NOMO-1 (cell line): ENCODE measurements around the gene RPL13.
"Not testable (repeated sequence)": the region's sequence is repeated elsewhere in the genome, so short reads cannot be mapped to it uniquely, and the experiment has no call there.

Experiments used
- DNase-seq, 2 experiments: peaks; one replicate each; lab custom pipeline; 2025; ENCODE audit not compliant: unreplicated experiment in 2 of 2; lab: John Stamatoyannopoulos, UW

Gene RPL13

GRCh38 chr16:89575247-89576152, 15.0 kb downstream of the RPL13 start, which contains the start of gene CPNE7:
CPNE7 (plus strand) TSS chr16:89575758; CDS start chr16:89575898, 140 bp downstream.
- DNase-seq, result no peak

DNA sequence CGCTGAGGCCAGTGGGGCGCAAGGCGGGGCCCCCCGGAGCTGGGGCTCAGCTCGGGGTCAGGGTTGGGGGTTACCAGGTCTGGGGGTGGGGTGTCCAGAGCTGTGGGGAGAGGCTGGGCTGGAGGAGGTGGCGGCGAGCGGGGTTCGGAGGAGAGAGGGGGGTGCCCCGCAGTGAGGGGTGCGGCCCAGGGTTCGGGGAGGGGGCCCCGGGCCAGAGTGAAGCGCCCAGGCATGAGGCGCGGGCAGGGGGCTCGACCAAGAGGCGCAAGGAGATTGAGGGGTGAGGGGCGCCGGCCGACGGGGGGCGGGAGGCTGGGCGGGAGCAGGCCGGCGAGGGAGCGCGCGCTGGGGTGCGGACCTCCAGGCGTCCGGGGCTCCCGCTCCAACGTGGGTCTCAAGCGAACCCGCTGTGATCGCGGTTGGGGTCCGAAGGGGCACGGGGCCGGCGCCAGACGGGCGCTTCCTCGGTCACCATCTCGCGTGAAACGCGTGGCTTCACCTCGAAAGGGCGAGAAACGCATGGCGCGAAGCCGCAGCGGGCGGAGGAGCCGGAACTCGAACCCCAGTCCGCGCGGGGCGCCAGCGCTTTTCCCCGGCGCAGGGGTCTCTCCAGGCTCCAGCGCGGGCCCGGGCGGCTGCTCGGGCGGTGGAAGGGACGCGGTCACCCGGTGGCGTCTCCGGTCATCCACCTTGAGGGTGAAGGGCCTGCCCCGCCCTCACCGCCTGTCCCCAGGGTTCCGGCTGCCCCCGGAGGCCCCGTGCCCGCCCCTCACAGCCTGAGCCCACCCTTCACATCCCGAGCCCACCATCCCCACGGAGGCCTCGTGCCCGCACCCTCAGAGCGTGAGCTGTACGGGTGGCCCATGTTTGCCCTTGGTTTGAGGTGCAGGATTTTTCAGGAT, 15.9 kb downstream of the RPL13 start:
- DNase-seq, result no peak

DNA sequence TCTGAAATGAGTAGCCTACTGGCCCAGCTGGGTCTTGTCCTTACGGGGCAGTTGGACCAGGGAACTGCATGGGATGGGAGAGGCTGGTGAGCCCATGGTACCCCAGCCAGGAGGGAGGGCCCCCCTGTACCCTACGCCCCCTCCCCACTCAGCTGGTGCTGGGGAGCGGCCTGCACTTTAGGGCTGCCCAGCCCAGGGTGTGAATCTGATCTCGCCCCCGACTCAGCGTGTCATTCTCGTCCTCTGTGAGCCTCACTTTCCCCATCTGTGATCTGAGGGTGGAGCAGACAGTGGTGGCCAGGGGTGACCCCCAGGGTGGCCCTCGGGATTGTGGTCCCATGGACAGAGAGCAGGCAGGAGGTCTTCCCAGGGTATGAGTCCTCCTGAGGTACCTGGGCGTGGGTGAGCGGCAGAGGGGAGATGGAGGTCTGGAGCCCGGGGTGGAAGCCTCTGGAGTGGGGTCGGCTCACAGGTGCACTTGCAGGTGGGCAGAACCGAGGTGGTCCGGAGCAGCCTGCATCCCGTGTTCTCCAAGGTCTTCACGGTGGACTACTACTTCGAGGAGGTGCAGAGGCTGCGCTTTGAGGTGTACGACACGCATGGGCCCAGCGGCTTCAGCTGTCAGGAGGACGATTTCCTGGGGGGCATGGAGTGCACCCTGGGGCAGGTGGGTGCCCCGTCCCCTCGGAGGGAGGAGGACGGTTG, 16.7 kb downstream of the RPL13 start:
- no peak for DNase-seq

DNA sequence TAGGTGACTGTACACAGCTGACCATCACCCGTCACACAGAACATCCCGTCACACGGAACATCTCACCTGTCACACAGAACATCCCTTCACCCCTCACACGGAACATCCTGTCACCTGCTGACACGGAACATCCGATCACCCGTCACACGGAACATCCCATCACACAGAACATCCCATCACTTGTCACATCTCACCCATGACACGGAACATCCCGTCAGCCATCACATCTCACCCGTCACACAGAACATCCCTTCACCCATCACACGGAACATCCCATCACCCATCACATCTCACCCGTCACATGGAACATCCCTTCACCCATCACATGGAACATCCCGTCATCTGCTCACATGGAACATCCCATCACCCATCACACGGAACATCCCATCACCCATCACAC, 18.9 kb downstream of the RPL13 start:
- DNase-seq, result no peak

DNA sequence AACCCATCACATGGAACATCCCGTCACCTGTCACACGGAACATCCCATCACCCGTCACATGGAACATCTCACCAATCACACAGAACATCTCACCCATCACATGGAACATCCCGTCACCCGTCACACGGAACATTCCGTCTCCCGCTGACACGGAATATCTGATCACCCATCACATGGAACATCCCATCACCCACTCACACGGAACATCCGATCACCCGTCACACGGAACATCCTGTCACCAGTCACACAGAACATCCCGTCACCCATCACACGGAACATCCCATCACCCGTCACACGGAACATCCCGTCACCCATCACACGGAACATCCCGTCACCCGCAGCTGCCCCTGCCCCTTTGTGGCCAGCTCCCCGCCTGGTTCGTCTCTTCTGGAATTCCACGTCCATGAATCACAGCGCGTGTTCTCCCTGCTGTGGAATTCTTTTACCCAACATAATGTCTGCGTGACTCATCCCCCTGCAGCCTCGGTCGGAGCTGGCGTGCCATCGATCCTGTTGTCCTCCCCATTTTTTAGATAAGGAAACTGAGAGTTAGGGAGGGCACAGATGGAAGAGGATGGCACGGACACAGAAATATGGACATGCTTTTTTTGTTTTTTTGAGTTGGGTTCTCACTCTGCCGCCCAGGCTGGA, 20.7 kb downstream of the RPL13 start:
- DNase-seq, result no peak

- DNase-seq, result no peak
Measured at GRCh38 chr16:89581861-89582563, 21.5 kb downstream of the RPL13 start.

GRCh38 chr16:89582614-89583196, 22.2 kb downstream of the RPL13 start:
- no peak for DNase-seq

- no peak for DNase-seq
Measured at GRCh38 chr16:89583197-89583894, 22.9 kb downstream of the RPL13 start.

DNA sequence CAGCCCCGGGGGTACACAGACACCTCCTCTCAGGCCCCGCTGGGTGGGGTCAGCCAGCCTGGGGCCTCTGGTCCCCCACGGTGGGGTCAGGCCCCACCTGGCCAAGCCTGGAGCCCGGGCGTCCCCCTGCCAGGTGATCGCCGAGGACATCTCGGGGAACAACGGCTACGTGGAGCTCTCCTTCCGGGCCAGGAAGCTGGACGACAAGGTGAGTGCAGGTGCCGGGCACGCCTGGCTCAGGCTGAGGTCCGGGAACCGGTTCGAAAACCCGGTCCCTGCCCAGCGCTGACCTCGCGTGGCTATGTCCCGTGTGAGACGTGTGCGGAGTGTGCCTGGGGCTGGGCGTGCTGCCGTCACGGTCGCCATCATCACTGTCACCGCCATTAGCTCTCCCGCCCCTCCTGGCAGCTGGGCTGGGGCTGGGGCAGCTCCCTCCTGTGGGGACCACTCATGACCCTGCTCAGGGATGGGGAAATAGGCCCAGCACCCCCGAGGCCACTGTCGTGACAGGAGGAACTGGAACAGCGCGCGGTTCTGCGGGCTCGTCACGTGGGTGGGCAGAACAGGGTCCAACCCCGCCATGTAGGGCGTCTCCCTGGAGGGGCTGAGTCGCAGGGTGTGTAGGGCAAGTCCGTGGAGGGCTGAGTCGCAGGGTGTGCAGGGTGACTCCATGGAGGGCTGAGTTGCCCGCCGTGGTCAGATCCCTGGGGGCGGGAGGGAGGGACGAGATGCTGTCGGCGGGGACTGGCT, 23.6 kb downstream of the RPL13 start:
- DNase-seq, result no peak

DNA sequence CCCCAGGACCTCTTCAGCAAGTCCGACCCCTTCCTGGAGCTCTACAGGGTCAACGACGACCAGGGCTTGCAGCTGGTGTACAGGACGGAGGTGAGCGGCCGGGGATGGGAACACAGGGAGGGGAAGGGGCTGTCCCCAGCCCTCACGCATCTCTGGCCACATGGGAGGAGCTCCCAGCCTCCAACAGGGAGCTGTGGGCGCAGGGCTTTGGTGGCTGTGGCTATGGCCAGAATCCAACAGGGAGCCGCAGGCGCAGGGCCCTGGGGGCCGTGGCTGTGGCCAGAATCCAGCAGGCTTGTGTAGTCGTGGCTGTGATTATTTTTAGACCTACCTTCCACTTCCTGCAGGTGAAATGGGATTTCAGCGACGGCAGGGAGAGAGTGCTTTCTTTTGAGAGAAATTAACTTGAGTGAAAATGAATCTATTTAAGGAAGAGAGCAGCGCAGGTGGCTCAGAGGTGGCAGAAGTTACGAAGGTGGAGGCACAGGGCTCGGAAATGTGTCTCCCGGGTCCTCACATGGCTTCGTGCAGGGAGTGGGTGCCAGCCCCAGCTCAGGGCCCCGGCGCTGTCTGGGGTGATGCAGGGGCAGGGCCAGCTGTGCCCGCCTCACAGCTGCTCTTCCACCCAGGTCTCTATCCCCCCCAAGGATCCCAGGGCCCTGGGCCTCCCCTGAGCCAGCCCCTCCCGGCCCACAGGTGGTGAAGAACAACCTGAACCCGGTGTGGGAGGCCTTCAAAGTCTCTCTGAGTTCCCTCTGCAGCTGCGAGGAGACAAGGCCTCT, 24.5 kb downstream of the RPL13 start:
- DNase-seq, result no peak

DNA sequence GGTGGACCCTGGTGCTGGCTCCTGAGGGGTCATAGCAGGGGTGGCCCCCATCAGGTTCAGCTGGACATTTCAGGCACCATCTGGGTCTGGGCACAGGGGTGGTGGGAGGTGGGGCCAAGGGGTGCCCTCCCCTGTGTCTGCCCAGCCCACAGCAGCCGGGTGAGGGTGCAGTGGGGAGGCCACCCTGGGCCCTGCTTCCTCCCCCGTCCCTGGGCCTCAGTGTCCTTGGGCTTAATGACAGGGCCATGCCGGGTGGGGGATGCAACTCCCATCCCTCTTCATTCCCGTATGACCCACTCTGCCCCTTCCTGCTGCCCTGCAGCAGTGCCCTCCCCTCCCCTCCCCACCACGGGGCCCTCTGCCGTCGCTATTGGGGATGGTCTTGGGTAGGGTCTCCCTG, 25.7 kb downstream of the RPL13 start:
- no peak for DNase-seq

DNA sequence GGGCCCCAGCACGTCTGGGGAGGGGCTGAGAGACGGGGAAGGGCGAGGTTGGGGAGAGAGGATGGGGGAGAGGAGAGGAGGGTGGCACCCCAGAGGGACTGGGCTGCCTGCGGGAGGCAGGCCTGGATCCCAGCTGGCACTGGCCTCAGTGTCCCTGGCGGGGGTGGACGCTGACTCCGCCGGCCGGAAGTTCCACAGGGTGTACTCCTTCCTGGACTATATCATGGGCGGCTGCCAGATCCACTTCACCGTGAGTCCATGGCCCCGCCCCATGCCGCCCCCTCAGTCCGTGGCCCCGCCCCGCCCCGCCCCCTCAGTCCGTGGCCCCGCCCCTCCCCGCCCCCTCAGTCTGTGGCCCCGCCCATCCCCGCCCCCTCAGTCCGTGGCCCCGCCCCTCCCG, 26.4 kb downstream of the RPL13 start:
- no peak for DNase-seq

DNA sequence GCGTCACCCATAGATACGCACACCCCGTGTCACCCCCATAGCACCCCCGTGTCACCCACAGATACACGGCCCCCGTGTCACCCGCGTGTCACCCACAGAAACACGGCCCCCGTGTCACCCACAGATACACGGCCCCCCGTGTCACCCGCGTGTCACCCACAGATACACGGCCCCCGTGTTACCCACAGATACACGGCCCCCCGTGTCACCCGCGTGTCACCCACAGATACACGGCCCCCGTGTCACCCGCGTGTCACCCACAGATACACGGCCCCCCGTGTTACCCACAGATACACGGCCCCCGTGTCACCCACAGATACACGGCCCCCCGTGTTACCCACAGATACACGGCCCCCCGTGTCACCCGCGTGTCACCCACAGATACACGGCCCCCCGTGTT, 27.2 kb downstream of the RPL13 start:
- not testable (repeated sequence) for DNase-seq

- no peak for DNase-seq
Measured at GRCh38 chr16:89588413-89589109, 28.1 kb downstream of the RPL13 start.

DNA sequence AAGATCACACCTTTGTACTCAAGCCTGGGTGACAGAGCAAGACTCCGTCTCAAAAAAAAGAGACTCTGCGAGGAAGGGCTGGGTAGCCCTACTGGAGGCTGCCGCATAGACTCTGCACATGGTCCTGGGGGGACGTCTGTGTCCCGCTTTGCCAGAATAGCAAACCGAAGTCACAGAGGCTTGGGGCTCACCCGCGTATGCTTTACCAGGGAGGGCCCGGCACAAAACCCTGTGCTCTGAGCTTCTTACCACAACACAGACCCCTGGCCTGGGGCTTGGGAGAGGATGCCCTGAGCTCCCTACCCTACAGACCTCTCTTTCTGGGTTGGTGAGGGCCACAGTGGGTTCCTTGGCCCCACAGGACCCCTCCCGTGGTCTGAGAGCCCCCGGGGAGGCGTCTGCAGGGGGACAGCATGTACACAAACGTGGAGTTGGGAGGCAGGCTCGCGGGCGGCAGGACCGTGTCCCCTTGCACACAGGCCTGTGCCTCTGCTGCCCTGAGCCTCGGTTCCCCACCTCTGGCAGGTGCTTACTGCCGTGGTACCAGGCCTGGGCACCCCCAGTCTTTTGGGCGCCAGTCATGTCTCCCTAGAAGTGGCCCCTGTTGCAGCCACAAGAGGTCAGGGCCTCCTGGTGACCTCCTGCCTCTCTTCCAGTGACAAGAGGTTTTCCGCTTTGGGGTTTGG, 28.9 kb downstream of the RPL13 start:
- no peak for DNase-seq

DNA sequence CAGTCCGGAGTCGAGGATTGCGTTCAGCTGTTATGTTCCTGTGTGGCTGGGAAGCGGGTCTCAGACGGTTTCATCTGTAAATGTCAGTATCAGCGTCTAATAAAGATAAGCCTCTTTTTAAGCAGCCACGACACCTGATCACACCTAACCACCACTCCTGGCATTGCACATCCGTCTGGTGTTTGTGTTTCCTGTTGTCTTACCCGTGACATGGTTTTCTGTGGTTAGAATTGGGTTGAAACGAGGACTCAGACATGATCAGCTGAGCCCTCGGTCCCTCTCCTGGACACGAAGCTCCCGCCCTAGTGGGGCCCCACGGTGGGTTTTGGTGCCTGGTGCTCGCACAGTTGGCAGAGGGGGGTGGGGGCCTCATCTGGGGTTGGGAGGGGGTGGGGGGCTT, 33.4 kb downstream of the RPL13 start:
- DNase-seq, result no peak
